Measurements from ENCODE around the gene ITPRIP.

GRCh38 chr10:104300736-104301292, 37.5 kb downstream of the ITPRIP start:
- TF ChIP-seq CTCF (optimal IDR thresholded peaks at IDR 0.05 in 1 of 3, IDR thresholded peaks at IDR 0.05 in 1 of 3, conservative IDR thresholded peaks at IDR 0.05 in 1 of 3; ENCODE audit: extremely low read depth in 1 of 3, insufficient read depth in 2 of 3, low read length in 3 of 3) (peak in 1 of 3 experiments; percentile 4), EZH2 (IDR thresholded peaks at IDR 0.05; ENCODE audit: low read length) (no peak)
